HCT116 (cell line): ENCODE results near the gene WDR33. TPM values are rescaled to one million over a fixed set of nuclear protein-coding genes. Genes with fewer than 3 reads are reported as not detected.

ENCODE experiments used
- ATAC-seq: fragments of 200-7000 bp; cut with Tn5 transposase; 2 replicates; pipeline ENCODE4 v1.9.1; 2020; ENCODE audit warnings: mild to moderate bottlenecking, moderate library complexity
- BruUV-seq: library from RNA; stranded (reverse); fragments of 400-500 nt; replicated peaks from 2 replicates; lab custom pipeline; 2021; lab: Mats Ljungman, UMichigan
- CTCF ChIA-PET: fragments of 300-600 bp; sonication (Branson Sonifier 250); formaldehyde crosslinking; loops from one replicate; lab custom pipeline; 2021; ENCODE audit warnings: antibody characterized with exemption; lab: Charles Lee
- POLR2A ChIA-PET: fragments of 300-600, 350-600 bp; sonication (Branson Sonifier 250); formaldehyde crosslinking; loops from one replicate; lab custom pipeline; 2021; ENCODE audit warnings: antibody characterized with exemption; lab: Charles Lee
- RAD21 ChIA-PET, 2 experiments: fragments of 300-600 bp; sonication (Branson Sonifier 250); formaldehyde crosslinking; loops; one replicate each; lab custom pipeline; 2023; ENCODE audit warnings: low total read pairs in 2 of 2; ENCODE audit not compliant: uncharacterized antibody in 2 of 2, unreplicated experiment in 2 of 2, low non-redundant PET in 1 of 2; lab: Charles Lee
- DNase-seq: peaks from one replicate; pipeline ENCODE4 v3.0.0-alpha.2; 2010; ENCODE audit warnings: low read depth, low spot score
- H2AFZ ChIP-seq: fragments of 200-600 bp; shearing (Covaris generic), sonication (generic); 2 replicates; pipeline ENCODE4 v1.6.1; 2017; ENCODE audit warnings: low read depth, mixed run types, mixed read lengths, antibody characterized with exemption, low read length; ENCODE audit not compliant: poor library complexity, severe bottlenecking
- H3K27ac ChIP-seq: 2 replicates; pipeline ENCODE4 v1.5.1; 2012; ENCODE audit warnings: low read depth, low read length
- H3K27me3 ChIP-seq: fragments of 200-600 bp; sonication (generic); 2 replicates; pipeline ENCODE4 v1.6.1; 2016; ENCODE audit warnings: mixed run types, low read length, mixed read lengths; ENCODE audit not compliant: insufficient read depth
- H3K36me3 ChIP-seq, 2 experiments: fragments of 200-500 bp in 1 of 2; fragments of 200-600 bp in 1 of 2; sonication (Bioruptor generic) in 1 of 2; sonication (generic) in 1 of 2; 2 replicates each; pipeline versions ENCODE4 v1.5.1 to v1.6.1; 2014 to 2016; ENCODE audit warnings: low read length in 2 of 2, inconsistent platforms in 1 of 2, mixed read lengths in 1 of 2, mixed run types in 1 of 2; ENCODE audit not compliant: insufficient read depth in 2 of 2, control insufficient read depth in 1 of 2
- H3K4me1 ChIP-seq, 2 experiments: fragments of 200-600 bp in 1 of 2; sonication (generic) in 1 of 2; 2 replicates each; pipeline versions ENCODE4 v1.5.1 to v1.6.1; 2012 to 2017; ENCODE audit warnings: low read length in 2 of 2, inconsistent platforms in 1 of 2, mild to moderate bottlenecking in 1 of 2, mixed read lengths in 1 of 2, mixed run types in 1 of 2, moderate library complexity in 1 of 2; ENCODE audit not compliant: insufficient read depth in 2 of 2, control insufficient read depth in 1 of 2
- H3K4me2 ChIP-seq: fragments of 200-600 bp; sonication (generic); 2 replicates; pipeline ENCODE4 v1.6.1; 2017; ENCODE audit warnings: mixed run types, low read length, mixed read lengths
- H3K4me3 ChIP-seq, 2 experiments: fragments of 200-600 bp in 1 of 2; sonication (generic) in 1 of 2; replicated peaks in 1 of 2; 2 replicates each; pipeline ENCODE4 v1.5.1; 2011 to 2016; ENCODE audit warnings: low read length in 2 of 2, control low read depth in 1 of 2, low read depth in 1 of 2, mild to moderate bottlenecking in 1 of 2, mixed read lengths in 1 of 2, mixed run types in 1 of 2
- H3K79me2 ChIP-seq: fragments of 200-600 bp; sonication (generic); 2 replicates; pipeline ENCODE4 v1.6.1; 2017; ENCODE audit warnings: mild to moderate bottlenecking, mixed run types, low read length, moderate library complexity, mixed read lengths; ENCODE audit not compliant: insufficient read depth
- H3K9ac ChIP-seq: fragments of 200-600 bp; sonication (generic); 2 replicates; pipeline ENCODE4 v1.6.1; 2016; ENCODE audit warnings: low read length, mixed read lengths
- H3K9me2 ChIP-seq: fragments of 200-600 bp; sonication (generic), shearing (Covaris generic); 2 replicates; pipeline ENCODE4 v1.6.1; 2017; ENCODE audit warnings: mixed run types, mild to moderate bottlenecking, moderate library complexity; ENCODE audit not compliant: insufficient read depth
- H3K9me3 ChIP-seq, 2 experiments: fragments of 200-500 bp in 1 of 2; fragments of 200-600 bp in 1 of 2; sonication (Bioruptor generic) in 1 of 2; sonication (generic) in 1 of 2; 2 replicates each; pipeline ENCODE4 v1.6.1; 2014 to 2017; ENCODE audit warnings: low read length in 2 of 2, mixed read lengths in 2 of 2, inconsistent platforms in 1 of 2, low read depth in 1 of 2, mild to moderate bottlenecking in 1 of 2, mixed run types in 1 of 2, moderate library complexity in 1 of 2; ENCODE audit not compliant: control insufficient read depth in 1 of 2, insufficient read depth in 1 of 2
- H4K20me1 ChIP-seq: fragments of 200-600 bp; sonication (generic), shearing (Covaris generic); 2 replicates; pipeline ENCODE4 v1.6.1; 2017; ENCODE audit warnings: mixed run types, mild to moderate bottlenecking, moderate library complexity; ENCODE audit not compliant: insufficient read depth
- YY1 ChIP-seq: IDR thresholded peaks from 2 replicates; pipeline ENCODE4 v1.6.1; 2011; ENCODE audit warnings: low read length, low read depth, moderate library complexity, mild to moderate bottlenecking; ENCODE audit not compliant: insufficient replicate concordance; ENCODE audit errors: extremely low read depth
- intact Hi-C: fragments of 100-400 bp; cut with micrococcal nuclease; formaldehyde crosslinking; loops from 2 replicates; pipeline ENCODE4 v1.10.0; 2022
- total RNA-seq: library from RNA; stranded (reverse); gene quantifications from one replicate; pipeline ENCODE4 v1.2.1, GENCODE V29; 2021; ENCODE audit not compliant: unreplicated experiment
- TF ChIP-seq, protein P1 (sequence below), 3 experiments: fragments of 200-600 bp in 1 of 3; sonication (generic) in 1 of 3; IDR thresholded peaks in 2 of 3; conservative IDR thresholded peaks in 1 of 3; 2 replicates each; pipeline ENCODE4 v1.5.1; 2012 to 2017; ENCODE audit warnings: low read depth in 2 of 3, low read length in 2 of 3, antibody characterized with exemption in 1 of 3, borderline replicate concordance in 1 of 3, control low read depth in 1 of 3, mild to moderate bottlenecking in 1 of 3, mixed read lengths in 1 of 3, mixed run types in 1 of 3, moderate library complexity in 1 of 3; ENCODE audit not compliant: insufficient read depth in 1 of 3
- TF ChIP-seq, protein P2 (sequence below): IDR thresholded peaks from 2 replicates; pipeline ENCODE4 v1.6.1; 2012

WDR33 gene
- total RNA-seq, 1 experiment from 2014 or later = 52.5 TPM

- DNase-seq = no peak
- ChIA-PET CTCF (no interaction called here), POLR2A (no interaction called here)
- Histone ChIP-seq H3K27ac (peak overlapping the region; percentile 18; the same call in 1 of the 2 replicates), H3K4me2 (0 out of 2 replicates have a peak overlapping the region, but pooled peaks have one; percentile 1), H3K9me3 (no peaks in the 10 kb centered on the region), H3K36me3 (peaks cover 31% of the 10 kb centered on the region in 2 experiments; a peak in 3 of 4 replicates), H3K4me3 (no peak overlapping the region), H3K9me2 (no peaks in the 10 kb centered on the region), H3K27me3 (no peaks in the 10 kb centered on the region), H4K20me1 (no peaks in the 10 kb centered on the region), H3K4me1 (peaks cover 0 to 10% of the 10 kb centered on the region in 2 experiments; a peak in 2 of 4 replicates)
- BruUV-seq = no TSS peak
- TF ChIP-seq, protein P1, sequence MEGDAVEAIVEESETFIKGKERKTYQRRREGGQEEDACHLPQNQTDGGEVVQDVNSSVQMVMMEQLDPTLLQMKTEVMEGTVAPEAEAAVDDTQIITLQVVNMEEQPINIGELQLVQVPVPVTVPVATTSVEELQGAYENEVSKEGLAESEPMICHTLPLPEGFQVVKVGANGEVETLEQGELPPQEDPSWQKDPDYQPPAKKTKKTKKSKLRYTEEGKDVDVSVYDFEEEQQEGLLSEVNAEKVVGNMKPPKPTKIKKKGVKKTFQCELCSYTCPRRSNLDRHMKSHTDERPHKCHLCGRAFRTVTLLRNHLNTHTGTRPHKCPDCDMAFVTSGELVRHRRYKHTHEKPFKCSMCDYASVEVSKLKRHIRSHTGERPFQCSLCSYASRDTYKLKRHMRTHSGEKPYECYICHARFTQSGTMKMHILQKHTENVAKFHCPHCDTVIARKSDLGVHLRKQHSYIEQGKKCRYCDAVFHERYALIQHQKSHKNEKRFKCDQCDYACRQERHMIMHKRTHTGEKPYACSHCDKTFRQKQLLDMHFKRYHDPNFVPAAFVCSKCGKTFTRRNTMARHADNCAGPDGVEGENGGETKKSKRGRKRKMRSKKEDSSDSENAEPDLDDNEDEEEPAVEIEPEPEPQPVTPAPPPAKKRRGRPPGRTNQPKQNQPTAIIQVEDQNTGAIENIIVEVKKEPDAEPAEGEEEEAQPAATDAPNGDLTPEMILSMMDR (IDR thresholded peaks at IDR 0.05 in 2 of 3, conservative IDR thresholded peaks at IDR 0.05 in 1 of 3; ENCODE audit: borderline replicate concordance in 1 of 3, insufficient read depth in 1 of 3, low read depth in 2 of 3, low read length in 2 of 3) = no peak
- TF ChIP-seq, protein P2, sequence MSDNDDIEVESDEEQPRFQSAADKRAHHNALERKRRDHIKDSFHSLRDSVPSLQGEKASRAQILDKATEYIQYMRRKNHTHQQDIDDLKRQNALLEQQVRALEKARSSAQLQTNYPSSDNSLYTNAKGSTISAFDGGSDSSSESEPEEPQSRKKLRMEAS = no peak
- no peak for TF ChIP-seq YY1
- TF ChIP-seq, all 23 proteins: peak for 0
- ATAC-seq = no peak; the same call in 1 of the 2 replicates
- Histone ChIP-seq H2AFZ (no peak overlapping the region), H3K9ac (no peak overlapping the region), H3K79me2 (no peaks in the 10 kb centered on the region)
- intact Hi-C loops = loop anchor here (5.0 kb wide), 1 partner anchor 36 kb away; no protein-coding TSS in a partner anchor
- RAD21 ChIA-PET = no interaction called here
These were observed 89.5 kb downstream of the WDR33 start for GRCh38 chr2:127721311-127721977.
